Hematopoietic multipotent progenitor cell treated with erythropoietin and hydrocortisone succinate and interleukin-3 and kit ligand, for 17 days (in vitro differentiated cells): ENCODE measurements around the gene BTBD16.

Experiments used
- DNase-seq: peaks from one replicate; pipeline ENCODE4 v3.0.0-alpha.2; 2015; ENCODE audit warnings: low spot score

Gene BTBD16

DNA sequence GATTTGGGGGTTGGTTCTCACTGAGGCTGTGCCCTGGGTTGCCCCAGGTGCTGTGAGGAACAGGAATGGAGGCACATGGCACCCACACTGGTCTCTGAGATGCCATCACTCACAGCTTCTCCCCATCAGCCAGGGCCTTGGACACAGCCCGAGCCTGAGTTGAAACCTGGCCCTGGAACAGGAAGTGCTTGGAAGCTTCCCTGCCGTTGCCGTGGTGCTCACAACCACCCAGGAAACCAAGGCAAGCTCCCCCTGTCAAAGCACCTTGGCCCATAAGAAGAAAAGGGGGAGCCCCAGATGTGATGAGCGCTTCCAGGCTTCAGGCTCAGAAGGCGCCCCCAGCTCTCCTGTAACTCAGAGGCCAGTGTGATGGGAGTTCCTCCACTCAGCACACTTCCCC lies at the start of gene BTBD16:
Gene BTBD16, plus strand, starts transcription at position 221 of the 400 bp plus-strand sequence. CDS start 3,786 bp downstream, outside the sequence.
- no peak for DNase-seq

DNA sequence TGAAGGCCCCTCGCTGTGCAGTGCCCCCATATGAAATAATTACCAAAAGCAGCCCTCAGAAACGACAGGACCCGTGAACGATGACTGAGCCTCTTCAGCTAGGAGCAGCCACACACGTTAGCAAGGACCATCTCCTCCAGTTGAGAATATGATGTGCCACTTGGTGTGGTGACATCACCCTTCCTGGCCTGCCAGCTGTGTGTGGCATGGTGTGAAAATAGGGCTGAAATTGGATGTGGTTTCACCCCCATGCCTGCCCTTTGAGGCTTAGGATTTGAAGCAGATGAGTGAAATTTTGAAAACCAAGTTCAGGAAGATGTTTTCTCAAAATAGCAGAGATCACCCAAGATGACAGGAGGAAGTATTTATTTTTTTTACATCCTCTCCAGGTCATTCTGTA lies 49.1 kb upstream of the BTBD16 start:
- DNase-seq: no peak

DNA sequence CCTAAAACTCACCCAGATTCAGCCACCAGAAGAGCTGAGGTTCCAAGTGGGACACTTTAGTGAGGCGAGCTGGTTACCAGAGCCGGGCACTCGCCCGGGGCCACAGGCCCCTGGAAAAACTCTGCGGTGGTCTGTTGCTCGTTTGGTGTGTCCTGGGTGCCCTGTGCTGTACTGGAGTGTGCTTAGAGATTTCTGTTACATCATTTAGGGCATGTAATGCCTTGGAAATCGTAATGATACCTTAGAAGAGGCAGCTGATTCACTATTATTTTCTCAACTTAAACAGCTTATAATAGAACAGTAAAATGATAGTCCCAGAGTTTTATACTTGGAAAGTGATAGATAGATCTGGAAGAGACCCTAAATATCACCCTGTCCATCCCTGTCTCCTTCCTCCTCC lies 48.5 kb upstream of the BTBD16 start:
- no peak for DNase-seq

GRCh38 chr10:122224159-122224558 lies 46.9 kb upstream of the BTBD16 start:
- DNase-seq: no peak

- DNase-seq: no peak
Observed at GRCh38 chr10:122225330-122225729, 45.8 kb upstream of the BTBD16 start.

DNA sequence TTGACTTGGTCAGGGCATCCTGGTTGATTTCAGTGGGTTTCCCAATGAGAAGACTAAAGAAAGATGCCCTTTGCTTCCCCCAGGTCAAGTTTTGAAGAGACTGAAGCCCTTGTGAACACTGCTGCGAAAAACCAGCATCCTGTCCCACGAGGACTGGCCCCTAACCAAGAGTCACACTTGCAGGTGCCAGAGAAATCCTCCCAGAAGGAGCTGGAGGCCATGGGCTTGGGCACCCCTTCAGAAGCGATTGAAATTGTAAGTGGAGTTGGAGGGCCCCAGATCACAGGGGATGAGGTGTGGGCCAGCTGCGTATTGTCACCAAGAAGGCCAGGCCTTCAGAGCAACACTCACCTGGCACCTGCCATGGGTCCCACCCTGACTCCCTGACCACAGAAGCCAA lies 43.3 kb upstream of the BTBD16 start:
- DNase-seq: no peak

DNA sequence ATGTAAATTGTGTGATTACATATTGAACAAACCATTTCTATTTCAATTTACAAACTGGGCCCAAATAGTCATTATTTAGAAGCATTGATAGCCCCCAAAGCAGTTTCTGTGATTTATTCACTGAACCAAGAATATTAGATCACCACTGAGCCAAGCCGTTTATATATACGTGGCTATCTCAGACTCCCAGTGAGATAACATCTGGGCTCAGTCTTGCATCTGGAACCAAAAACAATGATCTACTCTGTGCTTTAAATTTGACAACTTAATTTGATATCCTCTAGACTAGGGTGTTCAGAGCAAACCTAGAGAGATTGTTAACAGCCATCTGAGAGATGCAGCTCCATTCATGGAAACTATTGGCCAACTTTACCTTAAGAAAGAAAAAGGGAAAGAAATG lies 41.4 kb upstream of the BTBD16 start:
- DNase-seq: no peak

DNA sequence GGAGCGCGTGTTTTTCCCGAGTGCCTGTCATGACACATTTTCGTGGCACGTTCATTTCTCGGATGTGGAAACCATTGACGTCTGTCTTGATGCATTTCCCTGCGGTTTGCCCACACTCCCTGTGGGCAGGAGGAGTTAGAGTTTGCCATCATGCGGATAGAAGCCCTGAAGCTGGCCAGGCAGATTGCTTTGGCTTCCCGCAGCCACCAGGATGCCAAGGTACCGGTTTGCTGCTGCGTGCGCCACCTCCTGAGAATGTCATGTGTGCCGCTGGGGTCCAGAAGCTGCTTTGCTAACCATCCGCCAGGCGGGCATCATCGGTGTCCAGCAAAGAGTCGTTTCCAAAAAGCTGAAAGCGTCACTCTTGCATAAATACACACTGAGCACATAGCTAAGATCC lies 40.9 kb upstream of the BTBD16 start:
- no peak for DNase-seq

- no peak for DNase-seq
Observed at GRCh38 chr10:122232769-122233168, 38.3 kb upstream of the BTBD16 start.

- DNase-seq: no peak
Observed at GRCh38 chr10:122233857-122234348, 37.2 kb upstream of the BTBD16 start.

GRCh38 chr10:122234416-122234815 lies 36.7 kb upstream of the BTBD16 start:
- DNase-seq: no peak

- DNase-seq: no peak
Observed at GRCh38 chr10:122236690-122237306, 34.3 kb upstream of the BTBD16 start.

DNA sequence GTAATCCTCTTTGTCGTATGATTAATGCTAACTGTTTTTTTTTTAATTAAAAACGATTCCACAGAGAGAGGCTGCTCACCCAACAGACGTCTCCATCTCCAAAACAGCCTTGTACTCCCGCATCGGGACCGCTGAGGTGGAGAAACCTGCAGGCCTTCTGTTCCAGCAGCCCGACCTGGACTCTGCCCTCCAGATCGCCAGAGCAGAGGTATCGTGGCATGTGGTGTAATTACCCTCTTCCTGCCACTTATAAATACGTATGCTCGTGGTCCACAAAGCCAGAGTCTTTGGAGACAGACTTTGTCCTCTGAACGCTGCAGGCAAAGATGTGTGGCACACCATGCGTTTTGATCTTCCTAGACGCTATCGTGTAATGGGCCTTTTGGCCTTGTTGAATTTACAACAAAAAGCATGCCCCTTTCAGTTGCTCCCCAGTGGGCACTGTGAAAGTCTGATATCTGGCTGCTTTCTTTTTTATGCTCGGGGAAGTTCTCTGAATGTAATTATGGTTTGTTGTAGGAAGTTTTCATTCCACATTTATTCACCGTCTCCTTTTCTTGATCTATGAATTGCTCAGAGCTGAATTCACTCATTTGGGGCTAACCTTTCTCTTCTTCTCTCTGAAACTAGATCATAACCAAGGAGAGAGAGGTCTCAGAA lies 33.6 kb upstream of the BTBD16 start:
- DNase-seq: no peak

- no peak for DNase-seq
Observed at GRCh38 chr10:122239578-122240257, 31.4 kb upstream of the BTBD16 start.

DNA sequence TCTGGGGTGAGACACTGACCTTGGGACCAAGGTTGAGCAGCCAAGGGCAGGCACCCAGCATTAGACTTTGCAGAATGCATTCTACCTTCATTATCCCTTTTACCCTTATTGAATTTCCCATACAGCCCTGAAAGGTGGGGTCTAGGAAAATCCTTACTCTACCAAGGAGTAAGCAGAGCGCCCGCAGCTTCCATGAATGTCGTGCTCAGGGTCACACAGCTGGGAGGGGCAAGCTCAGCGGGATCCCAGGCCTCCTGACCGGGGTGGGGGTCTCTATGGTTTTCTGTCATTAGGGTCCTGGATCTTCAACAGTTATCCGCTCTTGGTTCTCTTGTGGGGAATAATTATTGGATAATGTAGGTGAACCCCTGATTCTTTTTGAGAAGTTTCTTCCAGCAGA lies 30.7 kb upstream of the BTBD16 start:
- DNase-seq: no peak

DNA sequence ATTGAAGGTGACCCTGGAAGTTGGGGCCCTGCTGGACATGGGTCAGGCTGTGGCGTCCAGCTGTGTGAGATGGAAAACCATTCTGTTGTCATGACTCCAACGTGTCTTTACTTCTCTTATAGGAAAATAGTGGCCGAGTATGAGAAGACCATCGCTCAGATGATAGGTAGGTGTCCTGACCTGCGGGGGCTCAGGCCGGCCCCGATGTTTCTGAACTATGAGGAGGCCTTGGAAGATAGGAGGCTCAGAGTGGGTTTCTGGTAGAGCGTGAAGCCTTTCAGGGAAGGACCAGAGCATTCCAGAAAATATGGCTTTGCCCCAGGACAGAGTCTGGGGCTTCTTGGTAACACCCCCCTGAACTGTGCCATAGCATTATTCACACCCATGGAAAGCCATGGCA lies 29.3 kb upstream of the BTBD16 start:
- DNase-seq: no peak

GRCh38 chr10:122243550-122243949 lies 27.5 kb upstream of the BTBD16 start:
- no peak for DNase-seq

DNA sequence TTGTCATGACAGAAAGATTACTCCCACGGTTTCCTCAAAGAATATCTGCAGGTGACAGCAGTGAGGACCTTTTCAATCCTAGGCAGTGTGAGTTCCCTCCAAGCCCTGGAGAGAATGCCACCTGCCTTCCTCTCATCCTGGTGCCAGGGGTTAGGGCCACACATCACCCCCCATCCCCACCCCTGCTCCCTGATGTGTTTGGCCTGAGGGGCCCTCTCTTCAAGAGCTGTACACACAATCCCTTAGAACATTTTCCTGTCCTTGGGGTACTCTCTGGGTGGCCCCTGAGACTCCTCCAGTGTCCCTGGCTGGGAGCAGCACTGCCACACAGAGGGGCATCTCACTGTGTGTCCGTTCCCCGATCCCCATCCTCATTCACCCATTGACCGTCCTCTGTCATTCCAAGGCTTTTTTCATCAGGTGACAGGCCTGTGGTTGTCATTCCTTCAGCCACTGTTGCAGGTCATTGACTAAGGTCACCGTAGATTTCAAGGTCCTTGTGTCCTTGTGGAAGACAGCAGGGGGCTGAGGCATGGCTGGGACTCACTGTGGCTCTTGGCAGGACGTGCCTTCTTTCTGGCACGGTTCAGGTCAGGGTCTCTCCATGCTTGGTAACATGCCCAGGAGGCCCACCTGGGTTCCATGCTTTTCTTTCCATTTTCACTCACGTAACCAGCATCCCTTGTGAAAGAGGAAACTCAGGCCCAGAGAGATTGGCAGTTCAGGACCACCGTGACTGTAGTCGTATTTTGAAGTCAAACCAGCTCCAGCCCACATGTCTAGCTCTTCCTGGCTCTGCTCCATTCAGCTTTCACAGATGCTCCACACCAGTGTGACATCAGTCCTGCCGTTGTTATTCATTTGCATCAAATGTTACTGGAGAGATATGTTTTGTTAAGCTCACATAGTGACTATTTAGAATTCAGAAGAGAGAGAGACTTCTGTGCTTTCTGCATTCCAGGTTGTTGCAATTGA lies 26.8 kb upstream of the BTBD16 start:
- DNase-seq: no peak

GRCh38 chr10:122245136-122245535 lies 26.0 kb upstream of the BTBD16 start:
- no peak for DNase-seq

- no peak for DNase-seq
Observed at GRCh38 chr10:122245897-122246296, 25.2 kb upstream of the BTBD16 start.

DNA sequence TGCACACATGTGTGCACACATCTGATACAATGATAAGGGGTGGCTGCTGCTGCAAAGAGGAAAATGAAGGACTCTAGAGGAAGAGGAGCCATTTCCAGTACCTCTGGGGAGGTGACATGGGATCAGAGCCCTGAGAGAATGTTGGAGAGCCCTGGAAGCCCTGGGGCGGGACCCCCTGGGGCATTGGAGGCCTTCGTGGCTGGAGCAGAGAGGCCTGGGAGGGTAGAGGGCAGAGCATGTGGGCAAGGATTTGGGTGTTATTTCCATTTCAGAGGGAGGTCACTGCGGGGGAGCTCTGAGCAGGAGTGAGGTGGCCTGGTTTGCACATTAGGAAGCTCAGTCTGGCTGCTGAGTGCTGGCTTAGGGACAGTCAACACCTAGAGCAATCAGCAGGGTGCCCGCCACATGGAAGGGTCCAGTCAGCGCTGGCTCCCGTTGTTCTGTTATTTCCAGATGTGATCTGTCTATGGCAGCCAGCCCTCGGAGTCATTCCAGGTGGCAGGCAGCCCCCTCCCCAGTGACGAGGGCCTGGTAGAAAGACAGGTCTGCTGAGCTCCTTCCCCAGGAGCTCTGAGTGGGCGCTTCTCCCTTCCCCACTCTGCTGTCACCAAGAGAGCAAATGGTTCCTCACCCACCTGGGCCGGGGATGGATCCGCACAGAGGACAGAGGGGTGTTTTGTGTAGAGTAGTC lies 24.1 kb upstream of the BTBD16 start:
- DNase-seq: no peak
